ENCODE results near the gene AQP12B. TPM values are rescaled to one million over a fixed set of nuclear protein-coding genes. Genes with fewer than 3 reads are reported as not detected.

Gene AQP12B
- polyA plus RNA-seq, 1 of the 3 experiments (the other 2 are of a cell fraction) = not detected

DNA sequence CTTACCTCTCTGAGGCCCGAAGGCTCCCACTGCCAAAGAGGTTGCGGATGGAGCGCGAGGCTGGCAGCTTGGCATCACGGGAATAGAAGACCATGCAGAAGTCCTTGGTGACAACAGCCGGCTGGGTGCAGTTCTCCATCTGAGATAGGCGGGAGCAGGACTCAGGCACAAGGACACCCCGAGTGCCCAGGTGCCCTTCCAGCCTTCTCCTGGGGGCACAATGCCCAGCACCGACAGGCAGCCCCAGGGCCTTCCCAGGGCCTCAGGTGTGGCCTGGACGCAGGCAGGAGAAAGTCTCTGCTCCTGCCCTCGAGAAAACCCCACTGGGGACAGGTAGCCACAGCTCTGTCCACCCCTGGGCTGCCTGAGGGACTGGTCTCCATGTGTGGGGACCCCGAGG is 42.6 kb upstream of the AQP12B start:
- Histone ChIP-seq H2AFZ (ENCODE audit: low read depth) (no peak overlapping the region), H3K9me2 (no peaks in the 10 kb centered on the region), H3F3A (replicated peaks; ENCODE audit: insufficient read depth) (no peaks in the 10 kb centered on the region), H3K4me2 (no peak overlapping the region), H3K4me3 (ENCODE audit: low read depth in 2 of 2, low read length in 1 of 2) (no peak overlapping the region), H3K36me3 (replicated peaks in 1 of 2; ENCODE audit: control insufficient read depth in 1 of 2, insufficient read depth in 2 of 2, low read length in 1 of 2) (no peaks in the 10 kb centered on the region), H3K4me1 (ENCODE audit: control insufficient read depth in 1 of 2, insufficient read depth in 2 of 2, low read depth in 1 of 2, low read length in 1 of 2) (peaks cover 0 to 26% of the 10 kb centered on the region in 2 experiments; a peak in 1 of 4 replicates), H3K79me2 (ENCODE audit: insufficient read depth) (no peaks in the 10 kb centered on the region), H3K9me3 (no peaks in the 10 kb centered on the region), H4K20me1 (ENCODE audit: insufficient read depth) (no peaks in the 10 kb centered on the region), H3K9ac (no peak overlapping the region), H3K27ac (ENCODE audit: low read depth in 2 of 2, low read length in 1 of 2) (no peak overlapping the region), H3K27me3 (ENCODE audit: insufficient read depth) (no peaks in the 10 kb centered on the region)
- ChIA-PET CTCF (interaction anchor here (0.9 to 2.9 kb wide), 3 partner anchors 10 to 115 kb away, joined by 3 to 9 read pairs (median 8); no protein-coding TSS in a partner anchor), POLR2A (no interaction called here)
- 84% methylated on average over 6 of the region's 12 CpGs for WGBS (ENCODE audit: low lambda C conversion rate)
- DNase-seq = no peak
- TF ChIP-seq MXI1 (IDR thresholded peaks at IDR 0.05; ENCODE audit: low read depth, low read length) (no peak), ELF1 (IDR thresholded peaks at IDR 0.05) (no peak), TAF1 (IDR thresholded peaks at IDR 0.05; ENCODE audit: borderline replicate concordance, low read depth, low read length) (no peak), RXRA (IDR thresholded peaks at IDR 0.05; ENCODE audit: borderline replicate concordance, low read depth) (no peak), EP300 (IDR thresholded peaks at IDR 0.05; ENCODE audit: borderline replicate concordance in 1 of 2, low read depth in 1 of 2, low read length in 1 of 2) (no peak), GABPA (IDR thresholded peaks at IDR 0.05; ENCODE audit: low read depth) (no peak), FOXM1 (IDR thresholded peaks at IDR 0.05; ENCODE audit: low read depth) (no peak), SIN3A (IDR thresholded peaks at IDR 0.05; ENCODE audit: borderline replicate concordance, low read depth, low read length) (no peak)
- TF ChIP-seq, protein P1, sequence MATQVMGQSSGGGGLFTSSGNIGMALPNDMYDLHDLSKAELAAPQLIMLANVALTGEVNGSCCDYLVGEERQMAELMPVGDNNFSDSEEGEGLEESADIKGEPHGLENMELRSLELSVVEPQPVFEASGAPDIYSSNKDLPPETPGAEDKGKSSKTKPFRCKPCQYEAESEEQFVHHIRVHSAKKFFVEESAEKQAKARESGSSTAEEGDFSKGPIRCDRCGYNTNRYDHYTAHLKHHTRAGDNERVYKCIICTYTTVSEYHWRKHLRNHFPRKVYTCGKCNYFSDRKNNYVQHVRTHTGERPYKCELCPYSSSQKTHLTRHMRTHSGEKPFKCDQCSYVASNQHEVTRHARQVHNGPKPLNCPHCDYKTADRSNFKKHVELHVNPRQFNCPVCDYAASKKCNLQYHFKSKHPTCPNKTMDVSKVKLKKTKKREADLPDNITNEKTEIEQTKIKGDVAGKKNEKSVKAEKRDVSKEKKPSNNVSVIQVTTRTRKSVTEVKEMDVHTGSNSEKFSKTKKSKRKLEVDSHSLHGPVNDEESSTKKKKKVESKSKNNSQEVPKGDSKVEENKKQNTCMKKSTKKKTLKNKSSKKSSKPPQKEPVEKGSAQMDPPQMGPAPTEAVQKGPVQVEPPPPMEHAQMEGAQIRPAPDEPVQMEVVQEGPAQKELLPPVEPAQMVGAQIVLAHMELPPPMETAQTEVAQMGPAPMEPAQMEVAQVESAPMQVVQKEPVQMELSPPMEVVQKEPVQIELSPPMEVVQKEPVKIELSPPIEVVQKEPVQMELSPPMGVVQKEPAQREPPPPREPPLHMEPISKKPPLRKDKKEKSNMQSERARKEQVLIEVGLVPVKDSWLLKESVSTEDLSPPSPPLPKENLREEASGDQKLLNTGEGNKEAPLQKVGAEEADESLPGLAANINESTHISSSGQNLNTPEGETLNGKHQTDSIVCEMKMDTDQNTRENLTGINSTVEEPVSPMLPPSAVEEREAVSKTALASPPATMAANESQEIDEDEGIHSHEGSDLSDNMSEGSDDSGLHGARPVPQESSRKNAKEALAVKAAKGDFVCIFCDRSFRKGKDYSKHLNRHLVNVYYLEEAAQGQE (IDR thresholded peaks at IDR 0.05; ENCODE audit: low read depth, low read length) = no peak

DNA sequence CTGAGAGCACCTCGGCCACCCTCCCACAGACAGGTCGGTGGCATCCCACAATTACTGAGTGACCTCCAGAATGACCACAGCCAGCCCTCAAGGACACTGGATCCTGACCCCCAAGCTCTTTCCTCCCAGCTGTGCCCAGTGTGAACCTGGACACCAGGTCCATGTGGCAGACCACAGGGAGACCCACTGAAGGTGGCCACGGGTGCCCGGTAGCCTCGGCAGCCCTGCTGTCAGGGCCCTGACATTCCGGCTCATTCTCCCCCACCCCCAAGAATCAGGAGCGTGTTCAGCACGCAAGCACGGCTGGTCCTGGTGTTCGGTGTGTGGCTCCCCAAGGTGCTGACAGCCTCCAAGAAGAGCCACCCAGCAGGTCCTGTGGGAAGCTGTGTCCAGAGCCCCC is 41.7 kb upstream of the AQP12B start:
- Histone ChIP-seq H4K20me1 (ENCODE audit: insufficient read depth) (no peaks in the 10 kb centered on the region), H3K9ac (no peak overlapping the region), H3F3A (replicated peaks; ENCODE audit: insufficient read depth) (no peaks in the 10 kb centered on the region), H3K79me2 (ENCODE audit: insufficient read depth) (no peaks in the 10 kb centered on the region), H2AFZ (ENCODE audit: low read depth) (no peak overlapping the region), H3K36me3 (replicated peaks in 1 of 2; ENCODE audit: control insufficient read depth in 1 of 2, insufficient read depth in 2 of 2, low read length in 1 of 2) (no peaks in the 10 kb centered on the region), H3K4me2 (no peak overlapping the region), H3K4me1 (ENCODE audit: control insufficient read depth in 1 of 2, insufficient read depth in 2 of 2, low read depth in 1 of 2, low read length in 1 of 2) (peaks cover 0 to 20% of the 10 kb centered on the region in 2 experiments; a peak in 1 of 4 replicates), H3K9me3 (no peaks in the 10 kb centered on the region), H3K4me3 (ENCODE audit: low read depth in 2 of 2, low read length in 1 of 2) (no peak overlapping the region), H3K27ac (ENCODE audit: low read depth in 2 of 2, low read length in 1 of 2) (no peak overlapping the region), H3K9me2 (no peaks in the 10 kb centered on the region), H3K27me3 (ENCODE audit: insufficient read depth) (no peaks in the 10 kb centered on the region)
- CTCF ChIA-PET = interaction anchor here (2.1 to 2.9 kb wide), 2 partner anchors 9 to 116 kb away, joined by 8 to 9 read pairs; no protein-coding TSS in a partner anchor
- POLR2A ChIA-PET = no interaction called here
- TF ChIP-seq NRF1 (IDR thresholded peaks at IDR 0.05; ENCODE audit: low read depth, low read length) = no peak
- TF ChIP-seq, protein P2, sequence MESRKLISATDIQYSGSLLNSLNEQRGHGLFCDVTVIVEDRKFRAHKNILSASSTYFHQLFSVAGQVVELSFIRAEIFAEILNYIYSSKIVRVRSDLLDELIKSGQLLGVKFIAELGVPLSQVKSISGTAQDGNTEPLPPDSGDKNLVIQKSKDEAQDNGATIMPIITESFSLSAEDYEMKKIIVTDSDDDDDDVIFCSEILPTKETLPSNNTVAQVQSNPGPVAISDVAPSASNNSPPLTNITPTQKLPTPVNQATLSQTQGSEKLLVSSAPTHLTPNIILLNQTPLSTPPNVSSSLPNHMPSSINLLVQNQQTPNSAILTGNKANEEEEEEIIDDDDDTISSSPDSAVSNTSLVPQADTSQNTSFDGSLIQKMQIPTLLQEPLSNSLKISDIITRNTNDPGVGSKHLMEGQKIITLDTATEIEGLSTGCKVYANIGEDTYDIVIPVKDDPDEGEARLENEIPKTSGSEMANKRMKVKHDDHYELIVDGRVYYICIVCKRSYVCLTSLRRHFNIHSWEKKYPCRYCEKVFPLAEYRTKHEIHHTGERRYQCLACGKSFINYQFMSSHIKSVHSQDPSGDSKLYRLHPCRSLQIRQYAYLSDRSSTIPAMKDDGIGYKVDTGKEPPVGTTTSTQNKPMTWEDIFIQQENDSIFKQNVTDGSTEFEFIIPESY (IDR thresholded peaks at IDR 0.05; ENCODE audit: borderline replicate concordance, low read depth) = no peak
- no peak for DNase-seq
- WGBS (ENCODE audit: low lambda C conversion rate) = 59% methylated on average over 2 of the region's 10 CpGs

Measured in SK-N-SH (cell line).